ENCODE data around the gene TOLLIP. TPM values are rescaled to one million over a fixed set of nuclear protein-coding genes. Genes with fewer than 3 reads are reported as not detected.

Gene TOLLIP
- total RNA-seq, 6 donors from 2014 or later = 39.5 to 97.4 (median 53.4) TPM

DNA sequence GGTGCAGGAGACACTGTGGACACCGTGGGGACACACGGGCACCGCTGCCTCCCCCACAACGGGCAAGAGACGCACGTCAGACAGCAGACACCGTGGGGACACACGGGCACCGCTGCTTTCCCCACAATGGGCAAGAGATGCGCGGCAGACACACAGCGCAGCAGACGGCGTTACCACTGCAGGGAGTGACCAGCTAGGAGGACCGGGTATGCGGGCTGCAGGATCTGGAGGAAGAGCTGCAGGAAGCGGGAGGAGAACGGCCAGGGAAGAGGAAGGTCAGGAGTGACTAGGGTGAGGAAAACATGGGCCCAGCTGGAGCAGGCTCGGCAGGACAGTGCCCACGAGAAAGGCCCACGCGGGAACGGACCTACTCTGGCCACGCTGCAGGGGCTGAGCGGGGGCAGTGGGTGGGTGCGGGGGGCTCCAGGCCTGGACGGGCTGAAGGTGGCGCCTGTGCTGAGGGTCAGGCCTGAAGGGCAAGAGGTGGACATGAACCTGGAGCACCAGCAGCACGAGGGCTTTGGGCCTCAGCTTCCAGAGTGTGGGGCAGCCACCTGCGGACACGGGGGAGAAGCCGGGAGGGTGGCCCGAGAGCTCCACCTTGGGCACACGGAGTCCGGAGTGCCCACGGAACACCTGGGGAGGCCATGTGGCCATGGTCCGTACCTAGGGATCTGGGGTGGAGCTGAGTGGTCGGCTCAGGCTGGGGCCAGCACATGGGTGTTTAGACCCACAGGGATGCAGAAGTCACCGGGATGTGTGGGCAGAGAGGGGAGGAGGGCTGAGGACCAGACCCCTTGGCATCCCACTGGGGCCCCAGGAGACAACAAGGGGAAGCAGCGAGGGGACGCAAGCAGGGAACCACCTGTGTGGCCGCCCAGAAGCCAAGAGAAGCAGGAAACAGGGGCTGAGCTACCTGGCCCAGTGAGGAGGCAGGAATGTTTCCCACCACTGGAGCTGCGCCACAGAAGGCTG lies 16.5 kb downstream of the TOLLIP start:
- H3K4me3 ChIP-seq = no peak overlapping the region
- DNase-seq = peak in 1 of 2 donors; percentile 51
- ATAC-seq (ENCODE audit: low FRiP score in 2 of 2) = no peak
- TF ChIP-seq POLR2AphosphoS5 (IDR thresholded peaks at IDR 0.05) (no peak), POLR2A (IDR thresholded peaks at IDR 0.05) (no peak), EP300 (IDR thresholded peaks at IDR 0.05) (no peak), CTCF (IDR thresholded peaks at IDR 0.05) (no peak)
- H3K27me3 ChIP-seq = no peaks in the 10 kb centered on the region
- peaks cover 4 to 23% (median 20%) of the 10 kb centered on the region in 4 donors for H3K4me1 ChIP-seq
- 84 to 91% methylated on average over 42 to 43 of the region's 43 CpGs for WGBS, 2 donors
- no peak overlapping the region for H3K27ac ChIP-seq
- peaks cover 19 to 73% (median 48%) of the 10 kb centered on the region in 4 donors for H3K36me3 ChIP-seq
- no peaks in the 10 kb centered on the region for H3K9me3 ChIP-seq

DNA sequence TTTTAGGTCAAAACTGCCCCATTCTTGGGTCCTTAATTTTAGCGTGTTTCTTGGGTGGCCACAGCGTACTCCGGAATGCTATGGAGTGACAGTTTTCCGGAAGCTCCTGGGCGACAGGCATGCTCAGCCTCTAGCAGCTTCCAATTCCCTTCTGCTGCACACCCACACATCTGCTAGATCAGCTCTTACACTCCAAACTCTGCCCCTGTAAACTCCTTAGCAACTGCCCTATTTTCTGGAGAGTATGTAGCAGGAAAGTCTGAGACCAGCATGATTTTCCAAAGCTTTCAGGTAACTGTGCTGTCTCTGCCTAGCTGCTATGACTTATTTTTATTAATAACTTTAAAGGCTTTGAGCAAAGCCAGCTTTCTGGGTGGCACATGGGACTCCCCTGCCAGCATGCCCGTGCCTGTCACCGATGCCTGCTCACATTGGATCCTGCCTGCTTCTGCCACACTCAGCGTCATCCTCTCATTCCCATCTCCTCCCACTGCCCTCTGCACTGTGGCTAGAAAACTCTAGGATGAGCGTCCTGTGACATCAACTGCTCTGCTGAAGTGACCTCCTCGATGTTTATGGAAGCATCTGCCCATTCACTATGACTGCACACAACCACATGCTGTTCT lies 17.3 kb downstream of the TOLLIP start:
- Histone ChIP-seq H3K36me3 (peaks cover 19 to 66% (median 46%) of the 10 kb centered on the region in 4 donors), H3K4me1 (peaks cover 0 to 15% (median 12%) of the 10 kb centered on the region in 4 donors), H3K27me3 (no peaks in the 10 kb centered on the region), H3K4me3 (no peak overlapping the region), H3K27ac (no peak overlapping the region), H3K9me3 (no peaks in the 10 kb centered on the region)
- TF ChIP-seq CTCF (IDR thresholded peaks at IDR 0.05) (no peak), POLR2AphosphoS5 (IDR thresholded peaks at IDR 0.05) (no peak), POLR2A (IDR thresholded peaks at IDR 0.05) (no peak), EP300 (IDR thresholded peaks at IDR 0.05) (no peak)
- ATAC-seq (ENCODE audit: low FRiP score in 2 of 2) = no peak
- WGBS, 2 donors = 86 to 94% methylated on average over 10 of the region's 10 CpGs
- DNase-seq = no peak

DNA sequence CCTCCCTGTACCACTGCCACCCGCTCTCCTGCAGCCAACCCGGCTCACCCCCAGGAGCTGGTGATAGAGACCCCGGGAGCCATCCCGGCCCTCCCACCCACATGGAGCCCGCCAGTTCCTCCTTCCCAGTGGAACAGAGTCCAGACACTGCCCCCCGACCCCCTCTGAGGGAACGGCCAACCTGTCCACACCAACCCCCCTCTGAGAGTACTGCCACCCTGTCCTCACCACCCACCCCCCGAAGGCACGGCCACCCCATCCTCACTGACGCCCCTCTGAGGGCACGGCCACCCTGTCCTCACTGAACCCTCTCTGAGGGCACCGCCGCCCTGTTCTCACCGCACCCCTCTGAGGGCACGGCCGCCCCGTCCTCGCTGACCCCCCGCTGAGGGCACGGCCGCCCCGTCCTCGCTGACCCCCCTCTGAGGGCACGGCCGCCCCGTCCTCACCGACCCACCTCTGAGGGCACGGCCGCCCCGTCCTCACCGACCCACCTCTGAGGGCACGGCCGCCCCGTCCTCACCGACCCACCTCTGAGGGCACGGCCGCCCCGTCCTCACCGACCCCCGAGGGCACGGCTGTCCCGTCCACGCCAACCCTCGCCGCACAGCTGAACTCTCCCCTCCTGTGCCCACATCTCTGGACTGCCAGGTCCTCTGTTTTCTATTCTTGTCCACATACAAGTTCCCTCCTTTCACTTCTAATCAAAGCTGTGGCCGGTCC lies 18.0 kb downstream of the TOLLIP start:
- H3K27me3 ChIP-seq = no peaks in the 10 kb centered on the region
- H3K4me1 ChIP-seq = peaks cover 0 to 13% (median 10%) of the 10 kb centered on the region in 4 donors
- ATAC-seq (ENCODE audit: low FRiP score in 2 of 2) = no peak
- 96% methylated on average over 33 to 43 of the region's 46 CpGs for WGBS, 2 donors
- H3K27ac ChIP-seq = no peak overlapping the region
- peak in 1 of 2 donors; percentile 54 for DNase-seq
- peaks cover 19 to 70% (median 52%) of the 10 kb centered on the region in 4 donors for H3K36me3 ChIP-seq
- H3K4me3 ChIP-seq = no peak overlapping the region
- no peaks in the 10 kb centered on the region for H3K9me3 ChIP-seq
- no peak for TF ChIP-seq CTCF (IDR thresholded peaks at IDR 0.05)
- no peak for TF ChIP-seq EP300 (IDR thresholded peaks at IDR 0.05)
- TF ChIP-seq POLR2AphosphoS5 (IDR thresholded peaks at IDR 0.05) = no peak
- TF ChIP-seq POLR2A (IDR thresholded peaks at IDR 0.05) = no peak

GRCh38 chr11:1290052-1291040 lies 19.1 kb downstream of the TOLLIP start:
- DNase-seq = peak in 1 of 2 donors; percentile 49
- H3K36me3 ChIP-seq = peaks cover 19 to 77% (median 60%) of the 10 kb centered on the region in 4 donors

More at GRCh38 chr11:1290052-1291040, 19.1 kb downstream of the TOLLIP start:
- no peak for ATAC-seq (ENCODE audit: low FRiP score in 2 of 2)
- H3K4me3 ChIP-seq = no peak overlapping the region
- peaks cover 0 to 13% (median 6%) of the 10 kb centered on the region in 4 donors for H3K4me1 ChIP-seq
- no peaks in the 10 kb centered on the region for H3K9me3 ChIP-seq
- no peak for TF ChIP-seq POLR2AphosphoS5 (IDR thresholded peaks at IDR 0.05)
- no peak for TF ChIP-seq EP300 (IDR thresholded peaks at IDR 0.05)
- TF ChIP-seq POLR2A (IDR thresholded peaks at IDR 0.05) = no peak
- TF ChIP-seq CTCF (IDR thresholded peaks at IDR 0.05) = no peak
- no peaks in the 10 kb centered on the region for H3K27me3 ChIP-seq
- H3K27ac ChIP-seq = no peak overlapping the region
- WGBS, 2 donors = 93 to 96% methylated on average over 37 to 43 of the region's 43 CpGs
